GM21528 (cell line): ENCODE results near the gene CSF2RB.
"Not testable (repeated sequence)": the region's sequence is repeated elsewhere in the genome, so short reads cannot be mapped to it uniquely, and the experiment has no call there.

Source experiments
- ATAC-seq: cut with Tn5 transposase; IDR thresholded peaks from one replicate; pipeline ENCODE4 v1.9.1; 2021; ENCODE audit warnings: mild to moderate bottlenecking, moderate library complexity; ENCODE audit not compliant: unreplicated experiment, low FRiP score

Gene CSF2RB

DNA sequence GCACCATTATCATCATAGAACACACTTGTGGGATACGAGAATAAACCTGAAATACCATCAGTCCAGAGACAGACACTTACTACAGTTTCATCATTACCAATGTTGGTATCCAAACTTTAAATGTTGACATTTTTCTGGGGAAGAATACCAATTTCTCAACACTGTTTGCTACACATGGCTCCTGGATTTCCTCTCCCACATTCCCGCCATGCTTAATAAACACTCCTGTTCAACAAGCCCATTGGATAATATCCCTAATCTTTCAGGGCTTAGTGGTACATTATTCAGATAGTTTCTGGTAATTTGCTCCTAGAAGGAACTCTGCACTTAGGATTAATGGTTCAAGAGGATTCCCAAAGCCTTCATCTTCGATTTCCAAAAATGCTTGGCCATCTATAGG lies 48.2 kb downstream of the CSF2RB start:
- ATAC-seq: no peak

DNA sequence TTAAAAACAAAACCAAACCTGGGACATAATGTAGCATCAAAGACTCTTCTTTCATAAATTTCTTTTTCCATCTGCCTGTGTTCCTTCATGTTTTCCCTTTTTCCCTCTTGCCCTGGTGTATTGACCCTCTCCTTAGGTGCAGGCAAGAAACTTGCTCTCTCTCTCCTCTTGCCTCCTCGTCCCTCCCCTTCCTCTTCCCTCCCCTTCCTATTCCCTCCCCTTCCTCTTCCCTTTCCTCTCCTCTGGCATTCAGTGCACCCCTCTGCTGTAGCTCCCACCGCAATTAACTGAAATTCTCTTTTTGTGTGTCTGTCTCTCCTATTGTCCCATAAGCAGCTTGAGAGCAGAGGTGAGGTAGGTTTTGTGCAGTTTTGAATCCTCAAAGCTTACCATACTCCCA lies 49.9 kb downstream of the CSF2RB start:
- ATAC-seq: no peak

DNA sequence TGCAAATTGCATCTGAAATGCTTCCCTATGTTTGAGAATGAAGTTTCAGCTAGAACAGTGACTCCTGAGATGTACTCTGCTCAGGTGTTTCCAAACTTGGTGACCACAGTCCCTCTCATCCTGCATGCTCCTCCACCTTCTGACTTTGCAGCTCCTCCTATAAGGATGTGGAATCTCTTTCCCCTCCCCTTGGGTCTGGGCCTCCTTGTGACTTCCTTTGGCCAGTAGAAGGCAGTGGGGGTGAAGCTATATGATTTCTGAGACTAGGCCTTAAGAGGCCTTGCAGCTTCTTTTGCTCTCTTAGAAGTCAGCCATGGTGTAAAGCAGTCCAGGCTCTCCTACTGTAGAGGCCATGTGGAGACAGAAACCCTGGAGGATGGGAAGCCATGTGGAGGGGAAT lies 50.7 kb downstream of the CSF2RB start:
- no peak for ATAC-seq

DNA sequence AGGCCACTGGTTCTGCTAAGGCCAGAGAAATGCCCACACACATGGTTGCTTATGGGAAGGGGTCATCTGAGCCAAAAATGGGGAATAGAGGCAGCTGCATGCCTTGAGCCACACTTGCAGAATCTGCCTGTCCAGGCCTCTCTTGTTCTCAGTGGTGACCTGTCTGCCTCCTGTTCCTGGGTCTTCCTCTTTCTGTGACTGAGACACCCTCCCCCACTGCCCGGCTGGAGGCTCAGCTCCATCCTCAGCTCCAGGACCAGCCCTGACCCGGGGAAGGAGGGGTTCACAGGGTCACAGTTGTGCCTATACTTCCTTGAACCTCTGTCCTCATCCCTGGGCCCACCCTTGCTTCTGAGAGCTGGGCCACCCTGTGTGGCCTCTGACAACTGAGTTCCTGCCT lies 52.3 kb downstream of the CSF2RB start:
- ATAC-seq: no peak

- ATAC-seq: no peak
Measured at GRCh38 chr22:36966851-36967540, 53.6 kb downstream of the CSF2RB start.

DNA sequence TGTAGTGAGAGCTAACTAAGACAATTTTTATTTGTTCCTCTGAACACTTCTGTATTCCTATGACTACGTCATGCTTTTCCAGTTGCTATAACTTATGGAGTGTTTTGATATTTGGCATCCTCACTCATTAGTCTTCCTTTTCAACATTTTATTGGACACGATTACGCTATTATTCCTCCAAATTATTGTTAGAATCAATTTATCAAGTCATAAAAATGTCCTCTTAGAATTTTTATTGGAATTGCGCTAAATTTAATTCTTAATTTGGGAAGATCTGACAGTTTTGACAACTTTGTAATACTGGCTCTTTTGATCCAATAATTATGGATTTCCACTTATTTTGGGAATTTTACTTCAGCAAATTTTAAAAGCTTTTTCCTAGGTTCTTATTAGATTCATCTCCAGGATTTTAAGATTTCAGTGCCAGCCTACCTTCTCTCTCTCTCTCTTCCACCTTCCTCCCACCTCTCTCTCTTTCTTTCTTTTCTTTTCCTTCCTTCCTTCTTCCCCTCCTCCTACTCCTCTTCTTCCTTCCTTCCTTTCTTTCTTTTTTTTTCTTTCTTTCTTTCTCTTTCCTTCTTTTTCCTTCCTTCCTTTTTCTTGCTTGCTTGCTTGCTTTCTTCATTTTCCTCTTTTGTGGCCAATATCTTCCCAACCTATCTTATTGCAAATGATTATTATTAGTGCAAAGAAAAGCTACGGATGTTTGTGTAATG lies 55.0 kb downstream of the CSF2RB start:
- no peak for ATAC-seq

DNA sequence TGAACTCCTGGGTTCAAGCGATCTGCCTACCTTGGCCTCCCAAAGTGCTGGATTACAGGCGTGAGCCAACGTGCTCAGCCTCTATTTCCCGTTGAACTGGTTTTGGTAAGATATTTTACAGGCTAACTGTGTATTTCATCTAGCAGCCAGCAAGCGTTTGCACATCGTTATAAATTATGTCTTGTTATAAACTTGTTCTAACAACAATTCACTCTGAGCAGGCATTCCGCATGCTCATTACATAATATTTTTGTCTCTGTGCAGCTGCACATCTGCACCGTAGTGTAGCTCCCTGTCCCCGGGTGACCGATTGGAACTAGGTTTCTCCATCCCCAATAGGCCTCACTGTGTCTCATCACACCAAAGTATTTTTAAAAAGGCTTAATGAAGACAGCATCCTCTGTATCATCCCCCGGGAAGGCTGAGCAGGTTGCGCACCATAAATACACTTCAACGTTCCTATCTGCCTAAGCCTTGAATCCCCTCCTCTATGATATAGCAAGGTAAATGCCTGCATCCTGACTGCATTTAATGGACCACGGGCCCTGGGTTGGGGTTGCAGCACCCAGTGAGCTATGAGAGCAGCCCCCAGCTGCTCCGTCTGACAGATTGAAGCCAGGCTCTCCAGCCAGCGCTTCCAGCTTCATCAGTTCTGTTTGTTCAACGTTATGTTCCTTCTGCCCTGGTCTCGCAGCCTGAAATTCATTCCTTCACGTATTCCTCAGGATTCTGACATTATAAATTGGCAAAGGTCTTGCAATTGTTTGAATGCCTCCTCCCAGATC lies 58.1 kb downstream of the CSF2RB start:
- ATAC-seq: no peak

GRCh38 chr22:36976606-36977005 lies 63.2 kb downstream of the CSF2RB start:
- no peak for ATAC-seq

DNA sequence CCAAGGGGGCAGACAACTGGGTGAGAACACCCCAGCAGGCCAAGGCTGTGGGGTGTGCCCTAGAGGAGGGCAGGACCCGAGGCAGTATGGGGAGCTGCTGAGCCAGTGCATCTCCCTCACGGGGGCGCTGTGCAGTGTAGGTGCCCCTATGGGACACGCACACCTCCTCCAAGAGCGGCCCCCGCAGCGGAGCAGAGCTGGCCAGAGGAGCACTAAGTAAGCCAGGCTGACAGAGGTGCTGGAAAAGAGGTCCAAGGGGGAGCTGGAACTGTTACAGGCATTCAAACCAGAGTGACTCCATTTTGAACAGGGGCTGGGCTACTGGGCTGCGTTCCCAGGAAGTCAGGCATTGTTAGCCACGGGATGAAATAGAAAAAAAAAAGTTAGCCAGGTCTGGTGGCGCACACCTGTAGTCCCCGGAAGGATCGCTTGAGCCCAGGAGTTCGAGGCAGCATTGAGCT lies 64.0 kb downstream of the CSF2RB start:
- ATAC-seq: no peak

DNA sequence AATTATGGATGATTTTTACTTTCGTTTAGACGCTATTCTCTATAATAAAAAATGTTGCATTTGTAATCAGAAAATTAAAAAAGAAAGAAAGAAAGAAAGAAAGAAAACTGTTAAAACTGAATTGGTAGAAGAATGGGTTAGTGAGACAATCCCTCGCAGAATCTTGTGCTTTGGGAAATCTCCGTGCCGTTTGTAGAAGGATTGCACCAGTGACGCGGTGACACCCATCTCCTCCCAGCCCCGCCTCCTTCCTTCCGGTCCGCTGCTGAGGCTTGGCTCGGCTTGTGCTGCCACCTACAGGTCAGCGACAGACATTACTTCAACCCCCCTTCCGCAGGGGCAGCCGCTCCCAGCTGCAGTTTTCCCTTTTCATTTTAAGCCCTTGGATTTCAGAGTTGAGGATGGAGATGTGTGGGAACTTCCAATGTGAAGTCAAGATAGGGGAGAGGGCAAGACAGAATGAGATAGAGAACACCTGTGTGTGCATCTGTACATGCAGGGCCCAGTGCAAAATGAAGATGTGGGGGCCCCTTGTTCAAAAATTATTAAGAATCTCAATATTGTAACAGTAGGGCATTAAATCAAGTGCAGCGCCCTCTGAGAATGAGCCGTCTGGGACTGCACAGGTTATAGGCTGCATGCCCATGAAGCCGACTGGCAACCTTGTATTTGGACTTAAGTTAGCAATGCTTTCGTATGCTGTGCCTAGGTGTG lies 64.7 kb downstream of the CSF2RB start:
- peak; percentile 75 for ATAC-seq

DNA sequence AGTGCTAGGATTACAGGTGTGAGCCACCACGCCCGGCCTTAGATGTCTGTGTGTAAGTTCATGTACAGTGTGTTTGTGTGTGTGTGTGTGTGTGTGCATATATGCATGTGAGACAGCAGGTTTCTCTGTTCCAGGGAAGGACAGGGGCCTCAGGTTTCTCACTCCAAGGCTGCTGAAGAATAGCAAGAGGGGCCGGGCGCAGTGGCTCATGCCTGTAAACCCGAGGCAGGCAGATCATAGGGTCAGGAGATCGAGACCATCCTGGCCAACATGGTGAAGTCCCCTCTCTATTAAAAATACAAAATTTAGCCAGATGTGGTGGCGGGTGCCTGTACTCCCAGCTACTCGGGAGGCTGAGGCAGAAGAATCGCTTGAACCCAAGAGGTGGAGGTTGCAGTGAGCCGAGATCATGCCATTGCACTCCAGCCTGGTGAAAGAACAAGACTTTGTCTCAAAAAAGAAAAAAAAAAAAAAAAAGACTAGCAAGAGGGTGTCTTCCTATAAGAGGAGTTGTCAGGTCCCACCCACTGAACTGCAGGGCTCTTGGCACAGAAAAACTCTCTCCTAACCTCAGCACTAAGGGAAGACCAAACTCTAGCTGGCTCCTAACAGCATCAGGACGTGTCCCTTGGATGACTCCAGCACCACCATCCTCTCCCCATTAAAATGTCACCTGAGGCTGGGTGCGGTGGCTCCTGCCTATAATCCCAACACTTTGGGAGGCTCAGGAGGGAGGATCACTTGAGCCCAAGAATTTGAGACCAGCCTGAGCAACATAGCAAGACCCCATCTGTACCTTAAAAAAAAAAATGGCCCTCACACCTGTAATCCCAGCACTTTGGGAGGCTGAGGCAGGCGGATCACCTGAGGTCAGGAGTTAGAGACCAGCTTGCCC lies 65.8 kb downstream of the CSF2RB start:
- ATAC-seq: no peak

GRCh38 chr22:36981247-36981775 lies 67.9 kb downstream of the CSF2RB start:
- no peak for ATAC-seq

DNA sequence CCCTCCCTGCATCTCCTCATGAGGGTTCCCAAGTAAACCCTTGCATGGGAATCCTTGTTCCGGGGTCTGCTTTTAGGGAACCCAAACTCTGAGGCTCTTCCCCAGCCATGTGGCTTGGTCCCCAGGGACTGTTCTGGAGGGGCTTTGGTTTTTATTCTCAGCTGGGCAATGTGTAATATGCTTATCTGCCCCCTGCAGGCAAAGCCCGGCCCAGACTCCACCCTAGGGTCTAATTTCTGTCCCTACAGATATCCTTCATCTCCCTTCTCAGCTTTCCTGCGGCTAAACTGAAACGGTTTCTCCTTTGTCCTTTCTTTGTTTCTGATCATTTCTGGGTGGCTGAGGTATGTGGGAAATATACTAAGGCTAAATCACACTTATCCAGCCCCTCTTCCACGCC lies 68.7 kb downstream of the CSF2RB start:
- ATAC-seq: no peak

GRCh38 chr22:36985211-36985889 lies 71.9 kb downstream of the CSF2RB start:
- ATAC-seq: no peak

DNA sequence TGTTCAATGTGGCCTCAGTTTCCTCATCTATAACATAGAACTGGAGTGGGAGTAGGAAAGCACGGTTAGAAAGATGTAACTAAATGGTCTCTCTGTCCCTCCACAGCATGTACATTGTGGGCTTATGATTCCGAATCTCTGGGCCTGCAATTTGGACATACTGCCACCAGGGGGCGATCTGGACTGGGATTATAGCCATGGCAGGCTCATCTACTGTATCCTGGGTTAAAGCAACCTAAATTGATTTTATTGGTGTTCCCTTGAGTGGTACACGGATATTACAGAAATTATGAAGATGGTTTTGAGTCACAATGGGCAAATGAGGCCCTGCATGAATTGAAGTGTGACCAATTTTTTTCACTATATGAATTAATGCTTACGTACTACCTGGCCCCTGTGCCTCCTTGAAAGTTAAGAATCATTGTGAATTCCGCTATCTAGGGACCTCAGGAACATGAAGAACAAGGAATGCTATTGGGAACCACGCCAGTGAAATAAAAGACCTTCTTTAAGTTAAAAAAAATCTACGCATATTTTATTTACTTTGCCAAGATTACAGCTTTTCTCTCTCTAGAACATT lies 72.9 kb downstream of the CSF2RB start:
- no peak for ATAC-seq

GRCh38 chr22:36988075-36988832 lies 74.8 kb downstream of the CSF2RB start:
- ATAC-seq: no peak

GRCh38 chr22:36989012-36989411 lies 75.6 kb downstream of the CSF2RB start:
- ATAC-seq: not testable (repeated sequence)
